HG03139 (cell line): ENCODE results near the gene SOX8.

Experiments
- ATAC-seq: cut with Tn5 transposase; IDR thresholded peaks from one replicate; pipeline ENCODE4 v1.9.1; 2021; ENCODE audit not compliant: unreplicated experiment

The SOX8 gene

DNA sequence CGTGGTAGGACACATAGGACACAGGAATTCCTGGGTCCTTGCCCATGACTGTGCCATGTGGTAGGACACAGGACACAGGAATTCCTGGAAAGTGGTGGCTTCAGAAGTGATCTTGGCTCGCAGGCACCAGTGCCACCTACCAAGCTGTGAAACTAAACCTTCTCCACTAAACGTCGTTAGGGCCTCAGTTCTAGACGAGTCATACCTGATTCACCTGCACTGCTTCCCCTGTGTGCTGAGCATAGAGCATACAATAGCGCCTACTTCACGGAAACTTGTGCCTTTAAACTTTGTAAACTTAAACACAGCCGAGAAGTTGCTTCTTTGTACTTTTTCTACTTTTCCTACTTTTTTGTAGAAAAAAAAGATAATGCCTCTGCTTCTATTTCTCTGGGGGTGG lies 4.8 kb downstream of the SOX8 start:
- ATAC-seq, result no peak

DNA sequence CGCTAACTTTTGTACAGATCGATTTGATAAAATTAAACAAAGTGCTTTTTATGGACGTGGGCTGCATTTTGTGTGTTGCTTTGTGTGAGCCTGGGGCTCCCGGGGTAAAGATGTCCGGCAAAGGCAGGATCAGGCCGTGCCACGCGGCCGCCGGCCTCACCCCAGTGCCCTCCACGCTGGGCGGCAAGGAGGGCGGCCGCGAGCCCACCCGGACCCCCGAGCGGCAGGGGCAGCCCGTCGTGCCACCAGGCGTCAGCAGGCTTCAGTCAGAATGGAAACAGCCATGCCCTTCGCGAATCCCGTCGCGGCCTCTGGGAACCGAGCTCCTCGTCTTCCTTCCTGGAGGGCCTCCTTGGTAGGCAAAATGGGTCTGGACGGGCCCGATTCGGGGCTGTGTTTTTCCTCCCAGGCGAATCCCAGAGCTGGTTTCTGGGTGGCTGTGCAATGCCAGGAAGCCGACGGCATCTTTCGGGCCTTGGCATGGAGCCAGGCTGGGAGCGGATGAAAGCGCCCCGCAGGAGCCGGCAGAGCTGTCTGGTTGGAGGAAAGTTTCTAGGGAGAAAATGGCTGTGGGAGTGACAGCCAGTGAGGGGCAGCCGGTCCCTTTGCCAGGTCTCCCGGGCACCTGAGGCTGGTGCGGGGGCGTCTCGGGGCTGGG lies 5.5 kb downstream of the SOX8 start:
- ATAC-seq, result no peak

DNA sequence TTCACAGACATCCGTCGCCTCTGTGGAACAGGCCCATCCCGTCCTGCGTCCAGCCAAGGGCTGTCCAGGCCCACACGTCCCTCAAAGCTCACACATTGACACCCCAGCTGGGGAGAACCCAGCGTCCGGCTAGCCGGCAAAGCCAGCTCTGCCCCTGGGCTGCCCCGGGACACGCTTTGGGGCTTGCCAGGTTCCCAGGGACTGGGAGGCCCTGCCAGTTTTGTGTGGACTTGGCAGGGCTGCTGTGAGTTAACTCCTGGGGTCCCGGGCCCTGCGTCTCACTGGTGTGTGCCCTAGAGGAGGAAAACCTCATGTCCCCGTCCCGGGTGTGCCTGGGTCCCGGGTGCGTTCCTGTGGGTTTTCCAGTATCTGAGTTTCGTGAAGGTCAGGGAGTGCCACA lies 6.3 kb downstream of the SOX8 start:
- ATAC-seq, result no peak

DNA sequence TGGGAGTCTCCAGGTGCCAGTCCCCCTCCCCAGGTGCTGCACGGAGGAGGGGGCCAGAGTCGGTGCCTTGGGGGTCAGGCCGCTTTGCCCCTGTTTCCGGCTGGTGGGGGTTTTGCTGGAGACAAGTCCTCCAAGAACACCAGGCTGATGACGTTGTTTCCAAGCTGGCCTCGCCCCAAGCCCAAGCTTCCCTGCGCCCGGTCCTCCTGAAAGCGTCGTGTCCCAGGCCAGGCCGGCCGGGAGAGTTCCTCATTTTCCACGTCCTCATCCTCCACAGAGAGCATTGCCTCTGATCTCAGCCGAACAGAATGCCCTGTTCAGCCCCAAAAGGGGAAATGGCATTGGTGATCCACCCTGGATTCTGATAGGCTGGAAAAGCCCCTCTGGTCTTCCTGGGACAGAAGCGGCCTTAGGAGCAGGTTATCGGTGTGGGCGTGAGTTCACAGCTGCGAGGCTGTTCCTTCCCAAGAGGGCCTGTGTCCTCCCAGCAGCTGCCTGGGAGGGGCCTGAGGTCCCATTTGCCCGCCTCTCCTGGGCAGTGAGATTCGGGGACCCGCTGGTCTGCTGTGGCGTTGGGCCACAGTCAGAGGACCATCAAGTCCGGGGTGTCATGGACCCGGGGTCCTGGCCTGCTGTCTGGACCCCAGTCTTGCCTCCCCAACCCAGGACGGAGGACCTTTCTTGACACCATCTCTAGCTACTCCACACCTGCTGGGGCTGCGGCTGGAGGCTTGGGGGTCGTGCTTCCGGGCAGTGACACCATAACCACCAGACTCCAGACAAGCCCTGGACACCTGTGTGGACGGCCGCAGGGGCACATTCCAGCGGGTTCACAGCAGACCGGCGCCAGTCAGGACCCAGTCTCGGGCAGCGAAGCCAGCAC lies 7.1 kb downstream of the SOX8 start:
- no peak for ATAC-seq

DNA sequence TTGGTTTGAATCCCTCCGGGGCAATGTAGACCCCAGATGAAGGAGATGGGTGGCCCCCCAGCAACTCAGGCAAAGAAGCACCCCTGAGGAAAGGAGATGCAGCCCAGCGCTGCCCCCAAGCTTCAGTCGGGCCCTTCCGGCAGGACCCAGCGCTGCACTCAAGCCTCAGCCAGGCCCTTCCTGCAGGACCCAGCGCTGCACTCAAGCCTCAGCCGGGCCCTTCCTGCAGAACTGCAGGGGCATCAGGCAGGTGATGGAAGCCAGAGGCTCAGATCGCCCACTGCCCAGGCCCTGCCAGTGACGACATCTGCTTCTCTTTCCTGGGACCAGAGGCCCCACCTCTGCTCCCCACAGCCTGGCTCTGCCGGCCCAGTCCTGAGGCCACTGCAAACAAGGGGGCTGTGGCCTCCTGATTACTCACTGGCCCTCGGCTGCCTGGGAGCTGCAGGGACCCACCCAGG lies 7.8 kb downstream of the SOX8 start:
- ATAC-seq, result no peak

DNA sequence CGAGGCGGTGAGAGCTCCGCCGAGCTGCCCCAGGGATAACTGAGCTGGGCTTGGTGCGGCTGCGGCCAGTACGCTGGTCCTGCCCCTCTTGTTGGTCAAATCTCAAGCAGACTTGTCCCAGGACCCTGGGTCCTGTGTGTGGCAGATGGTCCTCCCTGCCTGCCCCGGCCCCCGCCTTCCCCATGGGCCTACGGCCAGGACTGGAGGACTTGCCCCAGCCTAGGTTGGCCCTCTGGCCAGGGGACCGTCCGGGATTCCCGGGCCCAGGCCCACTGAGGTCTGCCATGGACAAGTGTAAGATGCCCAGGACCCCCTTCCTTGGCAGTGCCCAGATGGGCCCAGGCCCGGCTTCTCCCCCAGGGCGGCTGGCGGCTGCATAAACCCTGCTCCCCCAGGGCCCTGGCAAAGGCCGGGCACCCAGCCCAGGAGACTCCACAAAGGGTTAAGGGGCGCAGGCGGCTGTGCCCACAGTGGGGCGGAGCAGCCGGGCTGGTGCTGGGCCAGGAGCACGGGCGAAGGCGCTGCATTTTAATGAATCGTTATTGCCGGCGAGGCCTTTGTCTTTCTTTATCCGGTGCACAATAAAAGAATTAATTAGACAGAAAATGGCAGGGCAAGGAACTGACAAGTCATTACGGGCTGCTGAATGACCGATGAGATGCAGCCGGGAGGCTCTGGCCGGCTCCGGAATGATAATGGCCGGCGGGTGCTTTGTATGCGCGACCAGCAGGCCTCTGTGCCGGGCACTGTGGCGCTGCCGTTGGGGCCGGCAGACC lies 9.1 kb downstream of the SOX8 start:
- no peak for ATAC-seq

DNA sequence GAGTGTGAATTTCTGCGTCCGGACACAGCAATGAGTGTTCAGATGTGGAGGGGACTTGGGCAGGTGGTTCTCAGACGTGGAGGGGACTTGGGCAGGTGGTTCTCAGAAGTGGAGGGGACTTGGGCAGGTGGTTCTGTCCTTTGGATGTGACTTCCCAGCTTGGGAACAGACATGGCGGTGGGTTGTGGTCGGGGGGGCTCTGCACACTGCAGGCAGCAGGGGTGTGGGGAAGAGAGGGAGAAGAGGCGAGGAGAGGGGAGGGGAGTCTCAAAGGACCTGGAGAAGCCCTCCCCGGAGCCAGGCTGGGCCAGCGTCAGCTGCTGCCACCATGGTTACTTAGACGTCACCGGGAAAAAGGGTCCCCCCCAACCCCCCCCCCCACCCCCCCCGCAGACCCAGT lies 9.8 kb downstream of the SOX8 start:
- no peak for ATAC-seq

DNA sequence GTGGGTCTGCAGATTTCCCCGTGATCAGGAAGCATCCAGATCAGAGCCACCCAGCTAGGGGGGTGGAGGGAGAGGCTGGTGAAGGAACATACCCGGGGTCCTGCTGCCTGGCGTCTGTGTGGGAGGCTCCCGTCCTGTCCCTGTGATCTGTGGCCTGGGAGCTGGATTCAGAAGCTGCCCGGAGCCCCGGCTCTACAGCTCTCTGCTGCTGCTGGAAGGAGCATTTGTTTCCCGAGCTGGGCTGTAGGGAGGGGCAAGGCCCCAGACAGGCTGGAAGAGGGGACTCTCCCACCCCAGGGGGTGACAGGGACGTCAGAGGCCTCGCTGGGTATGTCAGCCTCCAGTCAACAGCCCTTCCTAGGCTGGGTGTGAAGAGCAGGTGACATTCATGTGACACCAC lies 10.2 kb downstream of the SOX8 start:
- ATAC-seq, result no peak

DNA sequence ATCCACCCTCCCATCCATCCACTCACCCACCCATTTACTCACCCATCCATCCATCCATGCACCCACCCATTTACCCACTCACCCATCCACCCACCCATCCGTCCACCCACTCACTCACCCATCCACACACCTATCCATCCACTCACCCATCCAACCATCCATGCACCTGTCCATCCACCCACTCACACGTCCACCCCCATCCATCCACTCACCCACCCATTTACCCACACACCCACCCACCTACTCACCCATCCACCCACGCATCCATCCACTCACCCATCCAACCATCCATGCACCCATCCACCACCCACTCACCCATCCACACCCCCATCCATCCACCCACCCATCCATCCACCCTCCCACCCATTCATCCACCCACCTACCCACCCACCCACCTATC lies 12.2 kb downstream of the SOX8 start:
- no peak for ATAC-seq

DNA sequence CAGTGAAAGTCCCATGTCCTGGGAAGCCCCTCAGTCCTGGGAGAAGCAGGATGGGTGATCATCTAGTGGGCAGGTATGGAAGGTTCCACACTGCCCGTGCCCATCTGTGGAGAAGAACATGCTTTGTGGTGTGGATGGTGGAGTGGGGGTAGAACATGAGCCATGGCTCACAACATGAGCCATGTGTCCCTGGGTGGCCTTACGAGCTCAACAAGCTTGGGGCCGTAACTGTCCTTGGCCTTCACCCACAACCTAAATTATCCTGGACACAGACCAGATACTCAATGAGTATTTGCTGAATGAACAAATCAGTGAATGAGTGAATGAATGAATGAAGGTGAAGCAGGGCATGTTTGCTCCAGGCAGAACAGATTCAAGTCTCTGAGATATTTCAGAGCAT lies 13.5 kb downstream of the SOX8 start:
- ATAC-seq, result no peak

DNA sequence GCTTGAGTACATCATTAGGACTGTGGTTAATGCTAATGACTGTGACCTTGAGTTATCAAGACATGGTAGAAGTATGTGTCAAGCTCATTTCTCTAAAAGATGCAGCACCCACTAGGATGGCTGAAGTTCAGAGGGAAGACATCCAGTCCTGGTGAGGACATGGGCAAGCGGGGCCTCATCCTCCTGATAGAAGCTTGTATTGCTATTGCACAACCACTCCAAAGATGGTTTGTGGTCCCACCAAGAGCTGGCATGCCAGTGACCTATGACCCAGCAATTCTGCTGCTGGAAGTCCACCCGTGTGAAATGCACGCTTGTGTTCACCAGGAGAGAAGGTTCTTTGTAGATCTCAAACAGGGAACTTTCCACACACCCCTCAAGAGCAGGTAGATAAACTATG lies 14.2 kb downstream of the SOX8 start:
- no peak for ATAC-seq

DNA sequence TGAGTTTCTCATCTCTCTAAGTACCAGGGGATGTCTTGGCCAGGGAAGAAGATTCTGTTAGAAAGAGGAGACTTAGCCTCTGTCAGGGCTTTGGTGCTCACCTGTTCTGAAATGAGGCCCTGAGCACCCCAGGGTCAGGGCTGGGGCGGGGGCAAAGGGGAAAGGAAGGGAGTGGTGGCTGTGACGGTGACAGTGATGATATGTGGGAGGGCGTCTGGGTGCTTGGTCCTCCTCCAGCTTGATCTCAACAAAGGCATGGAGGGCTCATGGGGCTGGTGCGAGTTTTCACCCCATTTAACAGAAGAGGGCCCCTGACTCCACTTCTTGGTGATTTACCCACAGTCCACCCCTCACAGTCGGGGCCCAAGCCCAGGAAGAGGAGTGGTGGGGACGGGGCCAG lies 15.1 kb downstream of the SOX8 start:
- ATAC-seq, result no peak

DNA sequence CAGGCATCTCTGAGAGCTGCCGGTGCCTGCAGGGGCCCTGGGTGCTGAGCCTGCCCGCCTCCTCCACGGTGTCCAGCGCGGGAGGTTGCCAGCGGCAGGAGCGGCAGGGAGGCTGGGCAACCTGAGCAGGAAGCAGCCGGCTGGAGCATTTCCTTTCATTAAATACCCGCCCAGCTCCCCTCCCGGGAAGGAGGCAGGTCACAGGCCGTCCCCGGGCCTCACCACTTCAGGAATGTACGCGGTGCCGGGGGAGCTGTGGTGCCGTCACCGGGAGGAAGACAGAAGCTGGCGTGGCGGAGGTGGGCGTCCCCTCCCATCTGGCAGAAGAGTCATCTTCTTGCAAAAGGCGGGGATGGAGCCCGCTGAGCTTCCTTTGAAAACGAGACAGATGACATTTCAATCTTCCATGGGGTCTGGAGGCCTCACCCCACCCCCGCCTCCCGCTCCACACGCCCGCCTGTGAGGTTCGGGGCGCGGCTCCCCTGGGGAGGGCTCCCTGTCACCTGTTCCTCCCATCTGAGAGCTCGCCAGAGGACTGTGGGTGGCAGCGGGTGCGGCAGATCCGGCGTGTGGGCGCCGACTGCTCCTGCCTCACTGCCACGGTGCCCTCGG lies 16.0 kb downstream of the SOX8 start:
- ATAC-seq, result no peak

DNA sequence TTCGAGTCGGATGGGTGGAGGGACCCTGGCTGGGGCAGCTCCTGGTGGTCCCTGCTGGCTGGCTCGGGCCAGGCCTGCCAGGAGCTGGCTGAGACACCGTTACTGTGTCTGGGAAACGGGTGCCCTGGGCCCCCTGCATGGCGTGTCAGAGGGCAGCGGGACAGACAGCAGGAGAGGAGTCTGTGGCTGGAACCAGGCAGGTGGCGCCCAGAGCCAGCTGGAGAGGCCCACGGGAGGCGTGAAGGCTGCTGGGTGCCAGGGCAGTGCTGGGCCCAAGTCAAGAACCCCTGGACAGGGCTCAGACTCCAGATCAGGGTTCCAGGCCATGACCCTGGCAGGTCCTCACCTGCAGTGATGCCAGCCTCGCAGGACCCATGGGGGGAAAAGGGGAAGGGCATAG lies 16.6 kb downstream of the SOX8 start:
- ATAC-seq, result no peak

DNA sequence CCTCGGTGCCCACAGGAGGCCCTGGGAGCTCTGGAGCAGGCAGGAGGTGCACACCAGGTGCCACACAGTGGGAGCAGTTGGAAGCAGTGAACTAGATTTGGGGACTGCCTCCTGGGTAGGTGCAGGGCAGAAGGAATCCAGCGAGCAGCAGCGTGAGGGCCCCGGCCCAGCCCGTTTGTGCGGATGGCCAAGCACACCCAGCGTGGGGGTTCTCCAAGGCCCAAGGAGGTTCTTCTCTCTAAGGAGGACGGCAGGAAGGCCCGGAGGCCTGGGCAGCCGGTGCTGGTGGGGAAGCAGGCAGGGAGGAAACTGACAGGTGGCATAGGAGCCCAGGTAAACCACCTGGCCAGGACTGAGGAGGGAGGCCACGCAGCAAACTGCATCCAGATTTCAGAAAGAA lies 17.0 kb downstream of the SOX8 start:
- ATAC-seq, result no peak

DNA sequence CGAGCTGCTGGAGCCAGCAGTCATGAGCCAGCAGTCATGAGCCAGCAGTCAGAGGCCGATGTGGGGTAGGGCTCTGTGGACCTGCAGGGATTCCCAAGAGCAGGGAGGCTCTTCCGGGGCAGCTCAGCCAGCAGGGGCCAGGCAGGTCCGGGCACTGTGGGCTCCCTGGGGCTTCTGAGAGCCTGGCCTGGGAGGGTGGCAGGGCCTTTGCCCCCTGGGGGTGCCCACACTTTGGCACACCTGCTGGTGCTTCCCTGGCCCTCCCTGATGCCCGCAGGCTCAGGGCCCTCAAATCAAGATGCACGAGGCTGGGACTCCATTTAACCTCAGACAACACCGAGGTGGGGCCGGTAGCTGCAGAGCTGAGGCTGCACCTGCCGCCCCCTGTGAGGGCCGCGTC lies 18.1 kb downstream of the SOX8 start:
- no peak for ATAC-seq

DNA sequence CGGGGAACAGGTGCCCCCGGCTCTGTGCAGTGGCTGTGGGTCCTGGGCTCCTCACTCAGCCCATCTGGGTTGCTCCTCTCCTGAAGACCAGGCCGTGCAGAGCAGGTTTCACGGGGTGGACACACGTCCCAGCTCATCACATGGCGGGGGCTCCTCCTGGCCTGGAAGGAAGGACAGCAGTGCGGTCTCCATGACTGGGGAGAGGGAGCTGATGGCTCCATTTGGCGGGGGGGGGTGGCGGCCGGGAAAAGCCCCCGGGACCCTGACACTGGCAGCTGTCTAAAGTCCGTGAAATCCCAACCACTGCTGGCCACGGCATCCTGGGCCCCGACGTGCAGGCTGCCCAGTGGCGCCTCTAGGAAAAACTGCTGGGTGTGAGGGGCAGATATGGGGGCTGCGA lies 19.0 kb downstream of the SOX8 start:
- ATAC-seq, result no peak

DNA sequence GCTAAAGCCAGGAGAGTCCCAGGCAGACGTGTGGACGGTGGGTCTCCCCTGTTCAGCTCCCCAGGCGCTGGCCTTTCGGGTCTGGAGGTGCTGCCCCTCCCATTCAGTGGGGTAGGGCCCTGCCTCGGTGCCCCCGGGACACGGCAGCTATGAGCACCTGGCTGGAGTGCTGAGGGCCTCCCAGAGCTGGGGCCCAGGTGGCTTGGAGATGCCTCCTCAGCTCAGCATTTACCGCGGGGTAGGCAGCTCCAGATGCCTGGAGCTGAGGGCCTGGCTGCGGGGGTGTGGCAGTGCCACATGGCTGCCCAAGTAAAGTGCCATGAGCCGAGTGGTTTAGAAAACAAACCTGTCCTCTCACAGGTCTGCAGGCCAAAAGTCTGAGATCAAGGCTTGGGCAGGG lies 19.5 kb downstream of the SOX8 start:
- no peak for ATAC-seq

DNA sequence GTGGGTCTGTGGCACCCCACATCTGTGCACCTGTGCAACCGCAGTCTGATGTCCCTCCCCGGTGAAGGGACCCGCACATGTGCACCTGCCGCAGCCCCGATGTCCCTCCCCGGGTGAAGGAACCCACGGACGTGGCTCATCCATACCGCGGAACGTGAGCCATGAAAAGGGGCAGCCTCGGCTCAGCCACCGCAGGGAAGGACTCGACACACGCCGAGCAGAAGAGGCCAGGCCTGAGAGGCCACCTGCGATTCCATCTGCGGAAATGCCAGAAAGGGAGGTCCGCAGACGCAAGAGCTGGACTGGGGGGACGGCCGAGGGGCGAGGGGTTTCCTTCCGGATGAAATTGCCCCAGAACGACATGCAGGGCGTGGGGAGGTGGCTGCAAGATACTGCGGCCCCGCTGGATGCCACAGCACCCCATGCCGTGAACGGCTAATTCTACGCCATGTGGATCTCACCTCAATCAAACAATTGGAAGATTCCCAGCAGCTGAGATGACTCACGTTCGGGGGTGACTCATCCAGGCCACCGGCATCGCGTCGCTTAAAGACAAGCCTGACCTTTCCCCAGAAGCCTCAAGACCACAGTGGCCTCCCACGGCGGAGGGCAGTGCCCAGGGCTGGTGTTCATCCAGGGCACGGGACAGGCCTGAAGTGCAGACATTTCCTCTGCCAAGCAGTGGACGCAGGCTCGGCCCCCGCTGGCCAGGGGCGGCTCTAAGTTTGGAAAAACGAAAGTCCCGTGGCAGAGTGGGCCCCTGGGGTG lies 21.0 kb downstream of the SOX8 start:
- no peak for ATAC-seq
